AG09309 (cell line): Measurements from ENCODE around the gene SEL1L.

ENCODE experiments used
- DNase-seq: peaks from one replicate; pipeline ENCODE4 v3.0.0-alpha.2; 2010; ENCODE audit warnings: low read depth
- H3K4me3 ChIP-seq: 2 replicates; pipeline ENCODE4 v1.5.1; 2011; ENCODE audit warnings: mild to moderate bottlenecking, low read depth, low read length, moderate library complexity; ENCODE audit not compliant: control insufficient read depth
- CTCF ChIP-seq: IDR thresholded peaks from 2 replicates; pipeline ENCODE4 v1.5.1; 2011; ENCODE audit warnings: mild to moderate bottlenecking, low read depth, low read length, inconsistent platforms; ENCODE audit not compliant: insufficient read depth, control insufficient read depth; ENCODE audit errors: missing control alignments

The SEL1L gene

DNA sequence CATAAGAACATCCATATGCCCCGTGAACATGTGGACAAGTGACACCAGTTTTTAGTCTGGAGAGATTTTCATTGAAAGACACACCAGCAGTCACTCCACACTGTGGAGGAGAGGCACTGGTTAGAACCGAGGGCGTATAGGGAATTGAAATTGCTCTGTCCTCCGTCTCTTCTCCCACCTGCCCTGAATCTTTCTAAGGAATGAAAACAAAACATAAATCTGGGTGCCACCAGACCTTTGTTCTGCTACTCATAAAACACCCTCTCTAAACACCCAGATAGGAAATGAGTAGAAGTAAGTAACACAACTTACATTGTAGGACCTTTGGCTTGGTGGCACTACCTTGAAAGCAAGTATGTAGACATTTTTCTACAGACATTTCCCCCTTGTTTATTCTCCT is 96.4 kb downstream of the SEL1L start:
- H3K4me3 ChIP-seq = no peak overlapping the region
- DNase-seq = no peak
- no peak for TF ChIP-seq CTCF

DNA sequence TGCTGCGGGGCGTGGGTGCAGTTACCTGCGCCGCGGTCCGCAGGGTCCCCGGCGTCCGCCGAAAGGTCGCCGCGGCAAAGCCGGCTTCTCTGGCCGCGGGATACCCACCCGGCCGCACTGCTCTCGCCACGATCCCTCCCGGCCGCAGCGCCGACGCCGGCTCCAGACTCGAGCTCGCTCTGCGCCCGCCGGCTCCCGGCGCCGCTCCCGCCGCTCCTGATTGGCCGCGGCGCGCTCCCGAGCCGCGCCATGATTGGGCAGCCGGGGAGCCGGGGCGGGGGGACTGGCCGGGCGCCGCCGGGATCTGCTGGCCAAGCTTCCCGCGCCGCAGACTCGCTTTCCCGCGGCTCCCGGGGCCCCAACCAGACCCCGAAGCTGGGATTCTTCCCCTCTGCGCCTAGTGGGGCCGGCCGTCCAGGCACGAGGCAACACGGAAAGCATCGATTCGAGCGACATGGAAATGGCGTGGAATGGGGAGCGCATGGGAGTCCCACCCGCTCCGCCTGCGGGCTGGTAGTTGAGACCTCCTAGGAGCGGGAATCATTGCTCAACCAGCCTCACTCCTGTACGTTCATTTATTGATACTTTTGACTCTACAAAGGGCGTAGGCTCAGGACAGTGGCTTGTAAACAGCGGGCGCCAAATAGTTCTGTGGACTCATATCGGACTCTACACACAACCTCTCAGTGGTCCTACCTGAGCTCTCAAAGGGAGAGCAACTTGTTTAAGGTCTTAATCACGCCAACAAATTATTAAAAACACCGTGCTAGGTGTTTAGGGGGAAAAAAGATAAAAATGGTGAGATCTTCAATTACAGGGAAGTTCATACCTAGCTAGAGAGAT is 97.1 kb downstream of the SEL1L start:
- H3K4me3 ChIP-seq = peak overlapping the region; percentile 42
- TF ChIP-seq CTCF = no peak
- DNase-seq = no peak

DNA sequence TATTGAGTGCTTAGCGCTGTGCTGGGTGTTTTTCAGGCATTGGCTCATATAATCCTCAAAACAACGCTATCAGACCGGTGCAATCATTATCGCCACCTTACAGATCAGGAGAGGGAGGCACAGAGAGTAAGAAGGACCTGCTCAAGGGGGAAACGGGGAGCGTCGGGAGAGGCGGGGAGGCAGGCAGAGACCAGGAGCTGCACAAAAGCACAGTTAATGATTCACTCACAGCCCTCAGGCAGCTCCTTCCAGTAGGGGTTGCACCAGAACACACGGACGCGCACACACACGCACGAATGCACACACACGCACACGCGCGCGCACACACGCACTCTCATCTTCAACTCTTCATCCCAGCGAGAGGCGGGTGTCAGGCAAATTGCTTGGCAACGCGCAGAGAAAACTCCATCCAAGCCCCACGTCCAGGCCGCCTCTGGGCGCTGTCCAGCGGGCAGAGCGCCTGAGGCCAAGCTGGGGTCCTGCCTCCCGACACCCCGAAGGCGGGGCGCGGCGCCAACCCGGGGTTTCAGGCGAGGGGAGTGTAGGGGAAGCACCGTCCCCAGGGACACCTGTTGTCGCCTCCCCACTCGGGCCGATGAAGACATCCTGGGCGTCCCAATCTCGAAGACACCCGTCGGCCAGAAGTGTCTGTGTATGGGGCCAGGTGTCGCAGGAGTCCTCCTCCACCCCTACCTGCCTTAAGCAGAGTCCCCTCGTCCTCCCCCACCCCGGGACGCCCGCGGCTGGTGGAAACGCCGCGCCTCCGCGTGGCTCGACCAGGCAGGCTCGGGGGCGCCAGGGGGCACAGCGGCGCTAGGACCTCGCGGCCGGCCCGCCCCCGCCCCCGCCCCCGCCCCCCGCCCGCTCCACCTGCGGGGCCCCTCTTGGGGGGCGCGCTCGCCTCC is 98.0 kb downstream of the SEL1L start:
- no peak for DNase-seq
- no peak for TF ChIP-seq CTCF
- no peak overlapping the region; the same call in 1 of the 2 replicates for H3K4me3 ChIP-seq

GRCh38 chr14:81435048-81435390 is 98.6 kb downstream of the SEL1L start:
- no peak overlapping the region for H3K4me3 ChIP-seq
- no peak for DNase-seq
- no peak for TF ChIP-seq CTCF

- H3K4me3 ChIP-seq = no peak overlapping the region
- TF ChIP-seq CTCF = no peak
- no peak for DNase-seq
Observed at GRCh38 chr14:81434230-81434629, 99.4 kb downstream of the SEL1L start.

DNA sequence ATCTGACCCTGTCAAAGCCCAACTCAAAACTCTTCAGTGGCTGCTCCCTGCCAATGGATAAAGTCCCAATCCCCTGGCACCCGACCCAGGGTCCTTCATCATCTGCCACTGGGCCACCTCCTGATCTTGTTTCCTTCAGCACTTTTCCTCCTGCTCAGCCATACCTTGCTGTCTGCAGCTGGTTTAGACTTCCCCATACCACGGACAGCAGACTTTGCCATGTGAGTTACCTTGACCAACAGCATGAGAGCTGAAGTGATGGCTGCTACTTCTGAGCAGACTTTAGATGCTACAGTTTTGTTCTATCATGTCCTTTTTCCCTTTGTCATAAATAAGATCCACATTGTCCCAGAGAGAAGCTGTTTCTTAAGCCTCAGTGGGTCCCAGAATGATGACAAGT is 100.3 kb downstream of the SEL1L start:
- TF ChIP-seq CTCF = no peak
- H3K4me3 ChIP-seq = no peak overlapping the region
- no peak for DNase-seq
